Testis (tissue), 3 donors: ENCODE measurements around the gene PHF3. TPM values are rescaled to one million over a fixed set of nuclear protein-coding genes. Genes with fewer than 3 reads are reported as not detected.

Source experiments
- DNase-seq: peaks from one replicate; pipeline ENCODE4 v3.0.0-alpha.2; 2019
- H3K27ac ChIP-seq, 2 donors: fragments of 200-600 bp; sonication (generic); one replicate each; pipeline ENCODE4 v1.5.1; 2019
- H3K27me3 ChIP-seq: fragments of 200-600 bp; sonication (generic); one replicate; pipeline ENCODE4 v1.5.1; 2019
- H3K36me3 ChIP-seq: fragments of 200-600 bp; sonication (generic); one replicate; pipeline ENCODE4 v1.5.1; 2017; ENCODE audit warnings: low read depth; ENCODE audit errors: missing control alignments
- H3K4me1 ChIP-seq: fragments of 200-600 bp; sonication (generic); one replicate; pipeline ENCODE4 v1.5.1; 2019
- H3K4me3 ChIP-seq, 2 donors: fragments of 200-600 bp; sonication (generic); one replicate each; pipeline ENCODE4 v1.5.1; 2017 to 2019
- H3K9me3 ChIP-seq: fragments of 200-600 bp; sonication (generic); one replicate; pipeline ENCODE4 v1.5.1; 2017
- POLR2A ChIP-seq: fragments of 450-650 bp; IDR thresholded peaks from one replicate; pipeline ENCODE4 v1.6.1; 2017; ENCODE audit warnings: antibody characterized with exemption, mild to moderate bottlenecking, moderate library complexity
- WGBS, 2 donors: methylation state at CpG; one replicate each; pipeline ENCODE4 v1.1.5; 2018; 5-methylcytosine and 5-hydroxymethylcytosine counted together
- intact Hi-C: fragments of 100-400 bp; cut with DNase I; formaldehyde crosslinking; loops from one replicate; pipeline ENCODE4 v1.15.1; 2023; ENCODE audit warnings: low total_unique reads
- polyA plus RNA-seq: library from polyadenylated mRNA; stranded (reverse); fragments of 350-450 nt; fragmentation: Illumina TruSeq; extraction: RNeasy Lipid Tissue Mini Kit (QIAGEN cat#74804); gene quantifications from one replicate; pipeline ENCODE4 v1.2.3, GENCODE V29; 2014; ENCODE audit warnings: low read depth, low replicate concordance; ENCODE audit not compliant: insufficient read depth
- total RNA-seq, 2 donors: library from RNA; depleted of rRNA; stranded (reverse); fragments of >200 nt; gene quantifications; one replicate each; pipeline ENCODE4 v1.2.3, GENCODE V29; 2016
- TF ChIP-seq, protein P1 (sequence below), 3 experiments: fragments of 450-650 bp in 2 of 3; fragments of 200-600 bp in 1 of 3; sonication (generic) in 1 of 3; IDR thresholded peaks; one replicate each; pipeline ENCODE4 v1.5.1; 2016 to 2019; ENCODE audit warnings: antibody characterized with exemption in 3 of 3, mild to moderate bottlenecking in 2 of 3, moderate library complexity in 1 of 3

Gene PHF3
- total and polyA plus RNA-seq, 3 donors from 2014 or later = 18.7 to 82.4 (median 76.1) TPM

DNA sequence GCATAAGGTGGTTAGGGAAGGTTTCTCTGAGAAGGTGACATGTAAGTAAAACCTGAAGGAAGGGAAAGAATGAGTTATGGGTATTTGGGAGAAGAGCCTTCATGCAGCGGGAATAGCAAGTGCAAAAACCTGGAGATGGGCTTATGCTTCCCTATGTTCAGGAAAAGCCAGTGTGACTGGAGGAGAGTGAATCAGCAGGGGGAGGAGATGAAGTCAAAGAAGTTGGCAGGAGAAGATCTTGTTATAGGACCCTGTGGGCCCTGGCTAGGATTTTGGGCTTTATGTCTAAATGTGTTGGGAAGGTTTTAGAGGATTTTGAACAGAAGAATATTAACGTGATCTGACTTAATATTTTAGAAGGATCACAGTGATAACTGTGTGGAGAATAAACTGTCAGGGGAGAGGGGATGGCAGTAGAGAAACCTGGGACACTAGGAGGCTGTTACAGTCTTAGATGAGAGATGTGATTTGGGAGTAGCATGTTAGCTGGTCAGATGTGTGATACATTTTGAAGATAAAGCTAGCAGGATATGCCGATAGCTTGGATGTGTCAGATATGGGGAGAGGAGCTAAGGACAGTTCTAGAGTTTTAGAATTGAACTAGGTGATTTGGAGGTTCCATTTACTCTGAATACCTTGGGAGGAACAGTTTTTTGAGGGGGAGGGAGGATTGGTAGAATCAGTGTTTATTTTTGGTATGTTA lies 41.0 kb downstream of the PHF3 start:
- Histone ChIP-seq H3K9me3 (no peaks in the 10 kb centered on the region), H3K27me3 (no peaks in the 10 kb centered on the region), H3K4me3 (no peak overlapping the region), H3K27ac (no peak overlapping the region), H3K4me1 (peaks cover 11% of the 10 kb centered on the region), H3K36me3 (no peaks in the 10 kb centered on the region)
- intact Hi-C loops = no loop called here
- 82 to 85% methylated on average over 3 of the region's 3 CpGs for WGBS, 2 donors
- TF ChIP-seq, protein P1, sequence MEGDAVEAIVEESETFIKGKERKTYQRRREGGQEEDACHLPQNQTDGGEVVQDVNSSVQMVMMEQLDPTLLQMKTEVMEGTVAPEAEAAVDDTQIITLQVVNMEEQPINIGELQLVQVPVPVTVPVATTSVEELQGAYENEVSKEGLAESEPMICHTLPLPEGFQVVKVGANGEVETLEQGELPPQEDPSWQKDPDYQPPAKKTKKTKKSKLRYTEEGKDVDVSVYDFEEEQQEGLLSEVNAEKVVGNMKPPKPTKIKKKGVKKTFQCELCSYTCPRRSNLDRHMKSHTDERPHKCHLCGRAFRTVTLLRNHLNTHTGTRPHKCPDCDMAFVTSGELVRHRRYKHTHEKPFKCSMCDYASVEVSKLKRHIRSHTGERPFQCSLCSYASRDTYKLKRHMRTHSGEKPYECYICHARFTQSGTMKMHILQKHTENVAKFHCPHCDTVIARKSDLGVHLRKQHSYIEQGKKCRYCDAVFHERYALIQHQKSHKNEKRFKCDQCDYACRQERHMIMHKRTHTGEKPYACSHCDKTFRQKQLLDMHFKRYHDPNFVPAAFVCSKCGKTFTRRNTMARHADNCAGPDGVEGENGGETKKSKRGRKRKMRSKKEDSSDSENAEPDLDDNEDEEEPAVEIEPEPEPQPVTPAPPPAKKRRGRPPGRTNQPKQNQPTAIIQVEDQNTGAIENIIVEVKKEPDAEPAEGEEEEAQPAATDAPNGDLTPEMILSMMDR (IDR thresholded peaks at IDR 0.05) = no peak
- TF ChIP-seq POLR2A = no peak
- no peak for DNase-seq

DNA sequence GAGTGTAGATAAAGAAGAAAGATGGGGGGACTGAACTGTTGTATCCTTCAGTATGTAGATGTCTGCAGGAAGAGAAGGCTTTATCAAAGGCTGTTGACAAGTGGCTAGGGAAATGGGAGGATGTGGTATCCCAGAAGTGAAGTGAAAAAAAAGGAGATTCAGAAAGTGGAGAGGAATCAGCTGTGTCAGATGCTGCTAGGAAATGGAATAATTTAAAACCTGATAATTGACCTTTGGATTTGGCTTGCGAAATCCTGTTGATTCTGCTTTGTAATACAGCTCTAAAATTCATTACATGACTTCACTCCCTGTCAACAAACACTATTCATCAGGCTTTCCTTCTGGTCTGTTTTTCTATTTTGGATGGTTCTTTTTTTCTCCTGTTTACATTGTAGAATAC lies 41.7 kb downstream of the PHF3 start:
- Histone ChIP-seq H3K9me3 (no peaks in the 10 kb centered on the region), H3K4me1 (peaks cover 11% of the 10 kb centered on the region), H3K4me3 (no peak overlapping the region), H3K36me3 (no peaks in the 10 kb centered on the region), H3K27ac (no peak overlapping the region), H3K27me3 (no peaks in the 10 kb centered on the region)
- intact Hi-C loops = no loop called here
- no peak for DNase-seq
- 90 to 94% methylated on average over 1 of the region's 1 CpG for WGBS, 2 donors
- TF ChIP-seq POLR2A = no peak
- TF ChIP-seq, protein P1 (IDR thresholded peaks at IDR 0.05) = no peak

DNA sequence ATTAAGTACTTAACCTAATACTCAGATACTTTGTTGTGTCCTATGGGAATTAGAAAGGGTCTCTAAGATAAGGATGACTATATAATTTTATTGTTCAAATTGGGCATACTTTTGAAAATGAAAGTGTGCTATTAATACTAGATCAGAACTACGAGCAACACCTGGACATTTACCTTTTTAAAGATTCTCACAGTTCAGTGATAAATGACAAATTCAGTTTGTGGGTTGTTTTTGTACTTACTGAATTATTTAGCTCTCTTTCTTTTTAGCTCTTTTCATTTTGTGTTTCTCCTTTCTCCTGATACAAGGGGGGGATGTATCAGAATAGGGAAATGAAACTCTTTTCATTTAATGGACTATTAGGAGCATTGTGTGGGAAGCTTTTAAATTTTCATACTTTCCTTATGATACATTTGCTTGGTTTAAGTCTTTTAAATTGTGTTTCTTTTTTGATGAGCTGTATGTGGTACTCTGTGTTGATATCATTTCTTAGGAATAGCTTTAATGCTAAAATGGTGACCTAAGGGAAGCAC lies 47.5 kb downstream of the PHF3 start:
- no peak for DNase-seq
- H3K4me1 ChIP-seq = no peaks in the 10 kb centered on the region
- no peaks in the 10 kb centered on the region for H3K27me3 ChIP-seq
- intact Hi-C loops = no loop called here
- 89 to 92% methylated on average over 1 of the region's 1 CpG for WGBS, 2 donors
- no peaks in the 10 kb centered on the region for H3K9me3 ChIP-seq
- no peak overlapping the region for H3K4me3 ChIP-seq
- no peak overlapping the region for H3K27ac ChIP-seq
- TF ChIP-seq POLR2A = no peak
- TF ChIP-seq, protein P1 (IDR thresholded peaks at IDR 0.05) = no peak
- H3K36me3 ChIP-seq = no peaks in the 10 kb centered on the region

DNA sequence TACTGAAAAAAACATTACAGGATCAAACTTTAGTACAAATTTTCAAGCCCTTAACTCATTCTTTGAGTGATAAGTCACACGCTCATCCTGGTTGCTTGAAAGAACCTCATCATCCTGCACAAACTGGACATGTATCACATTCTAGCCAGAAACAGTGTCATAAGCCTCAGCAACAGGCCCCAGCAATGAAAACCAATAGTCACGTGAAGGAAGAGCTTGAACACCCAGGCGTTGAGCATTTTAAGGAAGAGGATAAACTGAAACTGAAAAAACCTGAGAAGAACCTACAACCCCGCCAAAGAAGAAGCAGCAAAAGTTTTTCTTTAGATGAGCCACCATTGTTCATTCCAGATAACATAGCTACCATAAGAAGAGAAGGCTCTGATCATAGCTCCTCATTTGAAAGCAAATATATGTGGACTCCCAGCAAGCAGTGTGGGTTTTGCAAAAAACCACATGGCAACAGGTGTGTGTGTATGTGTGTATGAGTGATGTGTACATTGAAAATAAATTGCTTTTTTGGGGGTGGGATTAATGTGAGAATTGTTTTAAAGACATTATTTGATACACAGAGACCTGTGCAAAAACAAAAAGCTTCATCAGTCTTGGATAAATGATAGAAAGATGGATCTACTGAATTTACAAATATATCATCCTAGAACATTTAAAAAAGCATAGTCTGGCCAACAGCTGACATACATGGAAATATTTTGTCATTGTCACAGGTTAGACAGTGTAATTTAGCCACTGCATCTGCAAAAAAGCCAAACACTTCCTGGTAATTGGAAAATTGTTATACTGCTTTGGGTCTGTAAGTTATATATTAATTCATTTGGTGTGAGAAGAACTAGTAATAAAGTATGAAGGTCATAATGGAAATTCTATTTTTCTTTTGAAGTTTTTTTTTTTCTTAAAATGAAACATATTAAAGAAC lies 50.1 kb downstream of the PHF3 start:
- WGBS, 2 donors = 81 to 97% methylated on average over 4 of the region's 4 CpGs
- Histone ChIP-seq H3K27me3 (no peaks in the 10 kb centered on the region), H3K27ac (no peak overlapping the region), H3K36me3 (no peaks in the 10 kb centered on the region), H3K9me3 (no peaks in the 10 kb centered on the region), H3K4me1 (no peaks in the 10 kb centered on the region), H3K4me3 (no peak overlapping the region)
- intact Hi-C loops = no loop called here
- TF ChIP-seq, protein P1 (IDR thresholded peaks at IDR 0.05) = no peak
- no peak for DNase-seq
